ENCODE measurements around the gene PRKN. TPM values are rescaled to one million over a fixed set of nuclear protein-coding genes. Genes with fewer than 3 reads are reported as not detected.
A peak's percentile ranks its signal among the peaks of the same experiment; 100 is the strongest.

PRKN gene
- total RNA-seq, 1 donor from 2014 or later: 1.2 TPM

DNA sequence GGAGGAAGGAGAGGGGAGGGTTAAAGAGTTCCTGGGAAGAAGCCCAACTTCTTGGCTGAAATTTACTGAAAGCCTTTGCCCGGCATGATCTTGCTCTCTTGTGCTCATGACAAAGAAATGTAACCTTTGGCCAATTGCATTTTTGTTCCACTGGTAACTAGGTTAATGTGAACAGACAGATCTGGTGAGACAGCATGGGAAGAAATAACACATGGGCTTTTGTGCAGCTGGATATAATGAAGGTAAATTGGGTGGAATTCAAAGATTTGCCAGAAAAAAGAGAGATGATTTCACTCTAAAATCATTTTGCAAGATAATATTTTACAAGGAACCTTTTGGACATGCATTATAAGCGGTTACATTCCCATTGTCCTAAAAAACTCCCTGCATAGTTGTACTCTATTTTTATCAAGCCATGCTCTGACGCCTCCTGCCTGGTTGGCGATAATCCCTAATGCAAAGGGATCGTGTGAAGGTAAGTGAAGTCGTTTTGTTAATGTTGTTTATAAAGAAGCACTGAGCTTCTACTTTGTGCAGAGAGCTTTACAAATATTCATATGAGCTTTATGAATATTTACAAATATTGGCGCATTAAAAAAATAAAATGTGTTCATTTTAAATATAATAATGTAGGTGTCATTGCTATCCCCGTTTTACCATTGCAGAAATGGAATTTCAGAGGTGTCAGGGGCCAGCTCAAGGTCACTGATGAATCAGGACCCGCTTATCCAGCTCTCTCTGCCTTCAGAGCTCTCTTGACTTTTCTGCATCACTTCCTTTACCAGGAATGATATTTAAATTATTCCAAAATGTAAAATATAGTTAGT lies 1292.4 kb downstream of the PRKN start:
- H3K27me3 ChIP-seq (ENCODE audit: control insufficient read depth, insufficient read depth, low read length): no peaks in the 10 kb centered on the region
- H3K4me3 ChIP-seq (ENCODE audit: low read depth, low read length): no peak overlapping the region

DNA sequence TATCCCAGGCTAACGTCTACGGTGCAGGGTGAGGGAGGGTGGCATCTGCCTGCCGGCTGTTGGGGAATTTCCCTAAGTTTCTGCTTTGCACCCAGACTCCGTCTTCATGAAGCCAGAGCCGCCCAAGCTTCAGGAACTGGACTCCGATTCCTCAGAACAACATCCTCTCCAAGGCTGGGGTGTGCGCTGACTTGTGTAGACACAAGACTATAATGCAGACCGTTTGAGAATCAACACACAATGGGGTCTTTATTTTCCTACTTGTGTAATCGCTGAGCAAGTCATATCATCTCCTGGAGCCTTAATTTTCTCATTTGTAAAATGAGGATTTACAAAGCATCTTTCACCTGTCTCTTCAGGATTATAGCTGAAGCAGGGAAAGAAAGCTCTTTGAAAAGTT lies 1293.2 kb downstream of the PRKN start:
- DNase-seq (ENCODE audit: low read depth): no peak
- no peak overlapping the region for H3K4me3 ChIP-seq (ENCODE audit: low read depth, low read length)

More for the DNA sequence above, 1292.4 kb downstream of the PRKN start:
- no peaks in the 10 kb centered on the region for H3K36me3 ChIP-seq (ENCODE audit: control insufficient read depth, insufficient read depth, low read length)
- TF ChIP-seq, protein P1, sequence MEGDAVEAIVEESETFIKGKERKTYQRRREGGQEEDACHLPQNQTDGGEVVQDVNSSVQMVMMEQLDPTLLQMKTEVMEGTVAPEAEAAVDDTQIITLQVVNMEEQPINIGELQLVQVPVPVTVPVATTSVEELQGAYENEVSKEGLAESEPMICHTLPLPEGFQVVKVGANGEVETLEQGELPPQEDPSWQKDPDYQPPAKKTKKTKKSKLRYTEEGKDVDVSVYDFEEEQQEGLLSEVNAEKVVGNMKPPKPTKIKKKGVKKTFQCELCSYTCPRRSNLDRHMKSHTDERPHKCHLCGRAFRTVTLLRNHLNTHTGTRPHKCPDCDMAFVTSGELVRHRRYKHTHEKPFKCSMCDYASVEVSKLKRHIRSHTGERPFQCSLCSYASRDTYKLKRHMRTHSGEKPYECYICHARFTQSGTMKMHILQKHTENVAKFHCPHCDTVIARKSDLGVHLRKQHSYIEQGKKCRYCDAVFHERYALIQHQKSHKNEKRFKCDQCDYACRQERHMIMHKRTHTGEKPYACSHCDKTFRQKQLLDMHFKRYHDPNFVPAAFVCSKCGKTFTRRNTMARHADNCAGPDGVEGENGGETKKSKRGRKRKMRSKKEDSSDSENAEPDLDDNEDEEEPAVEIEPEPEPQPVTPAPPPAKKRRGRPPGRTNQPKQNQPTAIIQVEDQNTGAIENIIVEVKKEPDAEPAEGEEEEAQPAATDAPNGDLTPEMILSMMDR (IDR thresholded peaks at IDR 0.05; ENCODE audit: insufficient read depth, low read length, poor library complexity, severe bottlenecking): no peak
- peak; percentile 88 for DNase-seq (ENCODE audit: low read depth)

DNA sequence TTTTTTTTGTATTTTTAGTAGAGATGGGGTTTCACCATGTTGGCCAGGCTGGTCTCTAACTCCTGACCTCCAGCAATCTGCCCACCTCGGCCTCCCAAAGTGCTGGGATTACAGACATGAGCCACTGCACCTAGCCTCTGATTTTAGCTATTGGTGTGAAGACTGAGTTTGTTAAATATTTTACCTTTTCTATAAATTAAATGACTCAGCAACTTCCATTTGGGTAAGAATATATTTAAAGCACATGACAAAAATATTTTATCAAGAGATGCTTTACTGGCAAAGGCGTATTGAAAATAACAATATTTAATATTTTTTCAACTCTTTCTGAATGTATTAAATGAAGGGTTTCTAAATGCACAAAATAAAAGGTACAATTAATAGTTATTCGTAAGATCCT lies 1295.0 kb downstream of the PRKN start:
- no peak for DNase-seq (ENCODE audit: low read depth)
- TF ChIP-seq, protein P1 (IDR thresholded peaks at IDR 0.05; ENCODE audit: insufficient read depth, low read length, poor library complexity, severe bottlenecking): no peak
- H3K4me3 ChIP-seq (ENCODE audit: low read depth, low read length): no peak overlapping the region
- no peaks in the 10 kb centered on the region for H3K27me3 ChIP-seq (ENCODE audit: control insufficient read depth, insufficient read depth, low read length)
- H3K36me3 ChIP-seq (ENCODE audit: control insufficient read depth, insufficient read depth, low read length): no peaks in the 10 kb centered on the region

More for the DNA sequence above, 1293.2 kb downstream of the PRKN start:
- Histone ChIP-seq H3K36me3 (ENCODE audit: control insufficient read depth, insufficient read depth, low read length) (no peaks in the 10 kb centered on the region), H3K27me3 (ENCODE audit: control insufficient read depth, insufficient read depth, low read length) (no peaks in the 10 kb centered on the region)
- TF ChIP-seq, protein P1 (IDR thresholded peaks at IDR 0.05; ENCODE audit: insufficient read depth, low read length, poor library complexity, severe bottlenecking): no peak

DNA sequence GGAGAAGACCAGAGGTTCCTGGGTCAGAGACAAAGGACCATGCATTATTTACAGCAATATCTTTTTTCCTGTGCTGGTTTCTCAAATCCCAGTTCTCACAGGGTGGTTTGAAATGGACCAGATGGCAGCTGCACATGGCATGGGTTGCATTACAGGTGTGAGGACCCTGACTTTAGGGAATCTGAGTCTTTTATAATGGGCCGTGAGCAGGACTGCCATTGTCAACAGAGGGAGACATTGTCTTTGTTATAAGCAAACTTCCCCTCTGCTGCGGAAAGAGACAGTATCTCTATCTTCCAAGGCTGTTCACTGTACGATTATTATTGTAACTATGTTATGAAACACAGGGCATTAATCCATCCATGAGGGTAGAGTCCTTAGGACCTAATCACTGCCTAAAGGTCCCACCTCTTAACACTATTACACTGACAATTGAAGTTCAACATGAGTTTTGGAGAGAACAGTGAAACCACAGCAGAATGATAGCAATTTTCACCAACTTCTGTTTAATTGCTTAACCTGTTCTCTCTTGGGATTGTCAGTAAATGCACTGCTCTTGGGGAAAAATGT lies 1297.6 kb downstream of the PRKN start:
- no peak overlapping the region for H3K4me3 ChIP-seq (ENCODE audit: low read depth, low read length)
- no peaks in the 10 kb centered on the region for H3K27me3 ChIP-seq (ENCODE audit: control insufficient read depth, insufficient read depth, low read length)
- no peak for DNase-seq (ENCODE audit: low read depth)
- TF ChIP-seq, protein P1 (IDR thresholded peaks at IDR 0.05; ENCODE audit: insufficient read depth, low read length, poor library complexity, severe bottlenecking): peak; percentile 22
- H3K36me3 ChIP-seq (ENCODE audit: control insufficient read depth, insufficient read depth, low read length): no peaks in the 10 kb centered on the region

DNA sequence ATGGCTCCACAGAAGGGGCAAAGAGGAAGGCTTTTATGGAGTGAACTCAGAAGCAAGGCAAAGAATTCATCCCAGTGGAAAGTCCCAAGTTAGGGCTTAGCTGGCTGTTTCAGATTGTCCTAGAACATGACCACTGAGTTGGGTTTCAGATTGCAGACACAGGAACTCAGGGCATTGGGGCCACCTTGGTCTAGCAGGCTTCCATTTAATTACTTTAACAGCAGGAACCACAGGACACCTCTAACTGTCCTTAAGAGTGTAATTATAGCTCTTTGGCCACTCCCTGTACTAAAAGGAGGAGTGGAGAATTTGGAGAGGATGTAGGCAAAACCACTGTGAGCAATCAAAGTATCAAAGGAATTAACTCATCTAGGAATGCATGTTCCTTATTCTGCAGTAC lies 1303.1 kb downstream of the PRKN start:
- no peak overlapping the region for H3K4me3 ChIP-seq (ENCODE audit: low read depth, low read length)
- TF ChIP-seq, protein P1 (IDR thresholded peaks at IDR 0.05; ENCODE audit: insufficient read depth, low read length, poor library complexity, severe bottlenecking): no peak

More for the DNA sequence above, 1303.1 kb downstream of the PRKN start:
- DNase-seq (ENCODE audit: low read depth): no peak
- Histone ChIP-seq H3K36me3 (ENCODE audit: control insufficient read depth, insufficient read depth, low read length) (no peaks in the 10 kb centered on the region), H3K27me3 (ENCODE audit: control insufficient read depth, insufficient read depth, low read length) (no peaks in the 10 kb centered on the region)

Measured in kidney epithelial cell (primary cell).